Stimulated activated CD8-positive, alpha-beta memory T cell treated with anti-CD3 and anti-CD28 coated beads, Interleukin-12 subunit alpha, Interleukin-12 subunit beta, amount 100 ng/mL, for 4 hours (primary cell): Measurements from ENCODE around the gene SMURF1.
A peak's percentile ranks its signal among the peaks of the same experiment; 100 is the strongest.
"Not testable (repeated sequence)": the region's sequence is repeated elsewhere in the genome, so short reads cannot be mapped to it uniquely, and the experiment has no call there.

Experiments used
- DNase-seq: peaks from one replicate; pipeline ENCODE4 v3.0.0-alpha.2; 2020; ENCODE audit warnings: low read depth

SMURF1 gene

DNA sequence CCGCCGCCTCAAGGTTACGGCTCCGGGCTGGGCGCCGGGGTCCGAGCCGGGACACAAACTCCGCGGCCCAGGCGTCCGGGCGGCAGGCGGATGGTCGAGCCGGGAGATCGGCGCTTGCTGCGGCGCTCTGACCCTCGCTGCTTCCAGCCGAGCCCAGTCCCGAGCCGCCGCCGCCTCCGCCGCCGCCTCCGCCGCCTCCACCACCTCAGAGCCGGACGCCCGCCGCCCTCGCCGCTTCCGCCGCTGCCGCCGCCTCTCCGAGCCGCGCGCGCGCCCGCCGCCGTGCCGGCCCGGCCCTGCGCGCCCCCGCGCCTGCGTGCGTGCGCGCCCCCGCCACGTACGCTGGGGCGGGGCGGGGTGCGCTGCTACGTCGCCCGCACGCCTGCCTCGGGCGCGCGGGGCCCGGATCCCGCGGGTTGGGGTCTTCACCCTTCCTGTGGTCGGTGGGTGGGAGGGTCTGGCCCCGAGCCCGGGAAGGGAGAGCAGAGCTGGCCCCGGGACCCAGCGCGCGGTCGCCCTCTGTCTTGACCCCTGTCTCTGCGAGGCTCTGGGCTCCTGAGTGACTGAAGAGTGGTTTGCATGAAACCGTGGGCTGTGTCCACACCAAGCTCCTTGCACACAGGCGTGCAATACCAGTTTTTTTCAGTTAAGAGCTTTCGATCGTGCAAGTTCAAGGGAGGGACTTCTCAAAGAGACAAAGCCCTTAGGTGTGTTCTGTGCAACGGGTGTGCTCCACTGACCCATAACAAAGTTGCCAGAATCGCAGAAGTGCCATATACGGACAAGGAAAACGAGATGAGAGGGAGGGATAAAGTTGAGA is at the start of gene SMURF1:
SMURF1 (minus strand) TSS at position 256 of the 820 bp plus-strand sequence. CDS start 328 bp downstream, outside the sequence.
- peak; percentile 63 for DNase-seq

- no peak for DNase-seq
Measured at GRCh38 chr7:99191869-99192596, 48.1 kb upstream of the SMURF1 start.

DNA sequence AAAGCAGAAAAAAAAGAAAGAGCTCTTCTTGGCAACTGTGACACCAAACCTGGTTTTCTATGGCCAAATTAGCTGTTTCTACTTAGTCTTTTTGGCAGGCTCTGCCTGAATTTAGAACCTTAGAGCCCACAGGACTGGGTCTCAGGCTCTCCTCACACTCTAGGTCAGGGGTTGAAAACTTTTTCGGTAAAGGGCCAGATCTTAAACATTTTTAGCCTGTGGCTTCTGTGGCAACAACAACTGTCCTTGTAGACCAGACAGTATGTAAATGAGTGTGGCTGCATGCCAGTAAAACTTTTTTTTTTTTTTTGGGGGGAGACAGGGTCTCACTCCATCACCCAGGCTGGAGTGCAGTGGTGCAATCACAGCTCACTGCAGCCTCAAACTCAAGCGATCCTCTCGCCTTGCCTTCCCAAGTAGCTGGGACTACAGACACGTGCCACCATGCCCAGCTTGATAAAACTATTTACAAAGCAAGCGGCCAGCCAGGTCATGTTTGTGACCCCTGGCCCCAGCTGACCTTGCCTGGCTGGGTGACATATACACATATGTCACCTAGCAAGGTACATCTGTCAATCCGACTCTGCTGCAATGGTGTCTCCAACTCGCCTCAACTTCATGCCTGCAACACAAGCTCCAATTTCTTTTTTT is 46.6 kb upstream of the SMURF1 start:
- DNase-seq, result no peak

GRCh38 chr7:99189222-99189621 is 45.3 kb upstream of the SMURF1 start:
- DNase-seq, result no peak

DNA sequence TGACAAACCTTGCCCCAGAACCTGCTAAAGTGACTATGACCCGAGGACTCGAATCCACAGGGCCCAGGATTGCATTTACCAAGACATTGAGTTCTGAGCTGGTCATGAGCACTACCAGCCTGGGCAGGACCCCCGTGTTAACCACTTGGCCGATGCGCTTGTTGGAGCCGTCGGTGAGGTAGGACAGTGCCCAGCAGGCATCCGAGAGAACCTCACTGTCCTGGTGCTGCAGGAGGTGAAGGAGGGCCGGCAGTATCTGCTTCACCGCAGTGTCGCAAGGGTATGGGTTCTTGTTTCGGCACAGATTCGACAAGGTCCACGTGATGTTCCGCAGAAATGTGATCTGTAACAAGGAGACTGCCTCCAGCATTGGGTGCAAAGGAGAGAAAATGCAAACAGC is 44.3 kb upstream of the SMURF1 start:
- DNase-seq, result no peak

- no peak for DNase-seq
Measured at GRCh38 chr7:99184532-99185218, 40.8 kb upstream of the SMURF1 start.

GRCh38 chr7:99180067-99180650 is 36.3 kb upstream of the SMURF1 start:
- DNase-seq, result no peak

DNA sequence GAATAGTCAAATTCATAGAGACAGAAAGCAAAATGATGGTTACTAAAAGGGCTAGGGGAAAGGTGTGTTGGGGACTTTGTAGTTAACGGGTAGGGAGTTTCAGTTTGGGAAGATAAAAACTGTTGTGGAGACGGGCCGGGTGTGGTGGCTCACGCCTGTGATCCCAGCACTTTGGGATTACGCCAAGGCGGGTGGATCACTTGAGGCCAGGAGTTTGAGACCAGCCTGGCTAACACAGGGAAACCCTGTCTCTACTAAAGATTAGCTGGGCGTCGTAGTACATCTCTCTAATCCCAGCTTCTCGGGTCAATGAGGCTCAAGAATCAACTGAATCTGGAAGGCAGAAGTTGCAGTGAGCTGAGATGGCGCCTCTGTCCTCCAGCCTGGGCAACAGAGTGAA is 33.3 kb upstream of the SMURF1 start:
- DNase-seq, result no peak

- DNase-seq, result no peak
Measured at GRCh38 chr7:99173787-99174186, 29.9 kb upstream of the SMURF1 start.

DNA sequence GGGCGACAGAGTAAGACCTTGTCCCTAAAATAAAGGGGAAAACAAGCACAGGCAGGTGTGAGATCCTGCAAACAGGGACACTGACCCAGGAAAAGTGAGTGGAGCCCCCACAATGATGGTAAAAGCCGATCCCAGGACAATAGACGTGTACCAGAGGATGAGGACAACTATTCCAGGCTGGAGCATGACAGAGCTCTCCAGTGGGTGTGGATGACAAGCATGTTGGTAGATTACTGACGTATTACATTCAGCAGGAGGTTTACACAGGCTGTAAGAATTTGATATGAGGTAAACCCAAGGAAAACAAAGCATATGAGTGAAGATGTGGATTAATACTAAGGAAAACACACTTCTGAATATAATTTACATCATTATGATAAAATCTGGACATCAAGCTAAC is 27.8 kb upstream of the SMURF1 start:
- no peak for DNase-seq

- no peak for DNase-seq
Measured at GRCh38 chr7:99170730-99171074, 26.8 kb upstream of the SMURF1 start.

DNA sequence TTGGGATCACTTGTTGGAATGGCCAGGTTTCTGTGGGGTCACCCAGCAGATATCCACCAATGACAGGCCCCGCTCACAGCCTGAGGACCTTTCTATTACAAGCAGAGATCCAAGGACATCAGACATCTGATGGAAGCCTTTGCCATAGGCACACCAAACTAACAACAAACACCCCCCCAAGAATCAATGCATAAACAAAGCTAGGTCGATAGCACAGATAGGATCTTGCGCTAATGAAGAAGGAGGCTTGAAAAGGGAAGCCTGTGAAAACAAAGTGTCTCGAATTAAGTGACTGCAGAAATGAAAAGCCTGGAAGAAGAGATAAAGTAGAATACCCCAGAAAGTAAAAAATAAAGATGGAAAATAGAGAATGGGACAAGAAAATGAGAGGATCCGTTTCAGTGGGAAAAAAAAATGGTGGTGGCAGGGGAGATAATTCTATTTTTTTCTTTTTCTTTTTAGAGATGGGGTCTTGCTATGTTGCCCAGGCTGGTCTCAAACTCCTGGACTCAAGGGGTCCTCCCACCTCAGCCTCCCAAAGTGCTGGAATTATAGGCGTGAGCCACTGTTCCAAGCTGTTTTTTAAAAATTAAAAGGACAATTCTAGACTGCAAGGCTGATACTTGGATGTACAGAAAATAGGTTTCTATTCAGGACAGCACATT is 26.3 kb upstream of the SMURF1 start:
- DNase-seq, result no peak

GRCh38 chr7:99167072-99167471 is 23.2 kb upstream of the SMURF1 start:
- no peak for DNase-seq

DNA sequence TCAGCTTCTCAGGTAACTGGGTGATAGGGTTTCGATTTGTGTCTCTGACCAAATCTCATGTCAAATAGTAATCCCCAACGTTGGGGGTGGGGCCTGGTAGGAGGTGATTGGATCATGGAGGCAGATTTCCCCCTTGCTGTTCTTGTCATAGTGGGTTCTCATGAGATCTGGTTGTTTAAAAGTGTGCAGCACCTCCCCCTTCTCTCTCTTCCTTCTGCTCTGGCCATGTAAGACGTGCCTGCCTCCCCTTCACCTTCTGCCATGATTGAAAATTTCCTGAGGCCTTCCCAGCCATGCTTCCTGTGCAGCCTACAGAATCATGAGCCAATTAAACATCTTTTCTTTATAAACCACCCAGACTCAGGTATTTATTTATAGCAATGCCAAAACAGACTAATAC is 21.9 kb upstream of the SMURF1 start:
- DNase-seq, result no peak

DNA sequence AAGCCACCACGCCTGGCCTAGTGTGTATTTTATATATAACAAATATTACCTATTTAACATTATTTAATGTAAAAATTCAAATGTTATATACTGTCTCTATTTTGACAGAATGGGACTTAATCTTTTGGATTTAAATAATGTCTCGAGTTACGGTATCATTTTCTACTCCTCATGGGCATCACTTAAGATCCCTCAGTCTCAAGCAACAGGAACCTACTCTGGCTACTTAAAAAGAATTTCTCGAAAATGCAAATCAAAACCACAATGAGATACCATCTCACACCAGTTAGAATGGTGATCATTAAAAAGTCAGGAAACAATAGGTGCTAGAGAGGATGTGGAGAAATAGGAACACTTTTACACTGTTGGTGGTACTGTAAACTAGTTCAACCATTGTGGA is 19.8 kb upstream of the SMURF1 start:
- not testable (repeated sequence) for DNase-seq

- no peak for DNase-seq
Measured at GRCh38 chr7:99156649-99157048, 12.7 kb upstream of the SMURF1 start.

DNA sequence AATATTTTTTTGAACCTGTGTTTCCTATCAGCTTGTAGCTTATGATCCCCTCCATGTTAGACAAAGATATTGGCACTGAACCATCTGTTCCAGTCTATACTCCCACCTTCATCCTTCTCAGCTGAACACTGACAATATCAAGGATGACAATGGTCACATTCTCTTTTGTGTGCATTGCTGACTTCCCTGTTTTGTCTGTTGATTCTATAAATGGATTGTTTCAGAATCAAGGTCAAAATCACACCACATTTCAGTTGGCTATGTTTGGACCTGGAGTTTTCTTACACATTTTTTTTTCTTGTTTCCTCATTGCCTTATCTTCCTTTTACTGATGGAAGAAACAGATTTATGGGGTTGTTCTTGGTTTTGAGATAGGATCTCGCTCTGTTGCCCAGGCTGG is 11.3 kb upstream of the SMURF1 start:
- no peak for DNase-seq

GRCh38 chr7:99146979-99147378 is 3.1 kb upstream of the SMURF1 start:
- DNase-seq, result no peak

- no peak for DNase-seq
Measured at GRCh38 chr7:99143521-99143852, 421 bp downstream of the SMURF1 start.

DNA sequence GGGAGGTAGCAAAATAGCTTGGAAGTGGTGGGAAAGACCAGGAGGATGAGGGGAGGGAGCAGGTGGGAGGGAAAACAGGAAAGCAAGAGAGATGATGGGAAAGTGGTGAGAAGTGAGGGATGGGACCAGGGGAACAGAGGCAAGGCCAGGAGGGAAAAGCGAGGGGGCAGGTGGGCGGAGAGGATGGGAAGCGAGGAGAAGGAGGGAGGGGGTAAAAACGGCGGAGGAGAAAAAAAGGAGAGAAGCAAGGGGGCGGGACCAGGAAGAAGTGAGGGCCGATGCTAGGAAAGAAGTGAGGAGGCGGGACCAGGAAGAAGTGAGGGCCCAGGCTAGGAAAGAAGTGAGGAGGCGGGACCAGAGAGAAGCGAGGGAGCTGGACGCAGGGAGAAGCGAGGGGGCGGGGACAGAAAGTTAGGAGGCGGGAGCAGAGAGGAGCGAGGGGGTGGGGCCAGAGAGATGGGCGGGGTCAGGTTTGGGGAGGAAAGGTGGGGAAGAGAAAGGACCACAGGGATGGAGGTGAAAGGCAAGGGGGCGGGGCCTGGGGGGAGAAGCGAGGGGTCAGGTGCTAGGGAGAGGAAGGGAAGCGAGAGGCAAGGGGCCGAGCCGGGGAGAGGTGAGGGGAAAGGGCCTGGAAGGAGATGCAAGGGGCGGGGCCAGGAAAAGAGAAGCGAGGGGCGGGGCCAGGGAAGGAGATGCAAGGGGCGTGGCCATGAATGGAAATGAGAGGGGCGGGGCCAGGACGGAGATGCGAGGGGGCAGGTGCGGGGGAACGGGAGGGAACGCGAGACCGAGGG is 984 bp downstream of the SMURF1 start:
- peak; percentile 67 for DNase-seq
